Kidney epithelial cell (primary cell): ENCODE results near the gene FTO. TPM values are rescaled to one million over a fixed set of nuclear protein-coding genes. Genes with fewer than 3 reads are reported as not detected.

ENCODE experiments used
- DNase-seq: peaks from one replicate; pipeline ENCODE4 v3.0.0-alpha.2; 2010; ENCODE audit warnings: low read depth
- H3K27me3 ChIP-seq: 2 replicates; pipeline ENCODE4 v1.6.0; 2011; ENCODE audit warnings: low read length; ENCODE audit not compliant: control insufficient read depth, insufficient read depth
- H3K36me3 ChIP-seq: 2 replicates; pipeline ENCODE4 v1.5.1; 2011; ENCODE audit warnings: low read length; ENCODE audit not compliant: control insufficient read depth, insufficient read depth
- H3K4me3 ChIP-seq: 2 replicates; pipeline ENCODE4 v1.5.1; 2011; ENCODE audit warnings: low read depth, mild to moderate bottlenecking, control low read depth, low read length
- CTCF ChIP-seq: IDR thresholded peaks from 2 replicates; pipeline ENCODE4 v1.5.1; 2011; ENCODE audit warnings: mild to moderate bottlenecking, moderate library complexity, low read length, control low read depth, inconsistent platforms; ENCODE audit not compliant: insufficient read depth, poor library complexity, severe bottlenecking
- total RNA-seq: library from RNA; depleted of rRNA; stranded (reverse); fragments of >200 nt; gene quantifications from 2 replicates; pipeline ENCODE4 v1.2.3, GENCODE V29; 2015

The FTO gene
- total RNA-seq, 1 donor from 2014 or later, result 66.9 TPM

GRCh38 chr16:53932975-53933374, 229.0 kb downstream of the FTO start:
- Histone ChIP-seq H3K36me3 (no peaks in the 10 kb centered on the region), H3K4me3 (no peak overlapping the region), H3K27me3 (no peaks in the 10 kb centered on the region)
- DNase-seq, result no peak
- TF ChIP-seq CTCF, result no peak

- H3K4me3 ChIP-seq, result no peak overlapping the region
- H3K36me3 ChIP-seq, result no peaks in the 10 kb centered on the region
- no peak for TF ChIP-seq CTCF
- no peak for DNase-seq
- H3K27me3 ChIP-seq, result no peaks in the 10 kb centered on the region
Observed at GRCh38 chr16:53933407-53933806, 229.5 kb downstream of the FTO start.

GRCh38 chr16:53936052-53936451, 232.1 kb downstream of the FTO start:
- Histone ChIP-seq H3K4me3 (no peak overlapping the region), H3K27me3 (no peaks in the 10 kb centered on the region), H3K36me3 (no peaks in the 10 kb centered on the region)
- DNase-seq, result no peak
- TF ChIP-seq CTCF, result no peak

GRCh38 chr16:53936529-53936928, 232.6 kb downstream of the FTO start:
- no peak for TF ChIP-seq CTCF
- Histone ChIP-seq H3K4me3 (no peak overlapping the region), H3K36me3 (no peaks in the 10 kb centered on the region), H3K27me3 (no peaks in the 10 kb centered on the region)
- no peak for DNase-seq

- Histone ChIP-seq H3K36me3 (no peaks in the 10 kb centered on the region), H3K27me3 (no peaks in the 10 kb centered on the region), H3K4me3 (no peak overlapping the region)
- no peak for TF ChIP-seq CTCF
- DNase-seq, result no peak
Observed at GRCh38 chr16:53937161-53937880, 233.4 kb downstream of the FTO start.

GRCh38 chr16:53944025-53944424, 240.1 kb downstream of the FTO start:
- no peak overlapping the region for H3K4me3 ChIP-seq
- no peaks in the 10 kb centered on the region for H3K27me3 ChIP-seq
- no peak for DNase-seq
- no peaks in the 10 kb centered on the region for H3K36me3 ChIP-seq
- TF ChIP-seq CTCF, result no peak
